Neuronal stem cell (in vitro differentiated cells): ENCODE results near the gene TTBK1.

Experiments used
- DNase-seq: peaks from one replicate; pipeline ENCODE4 v3.0.0-alpha.2; 2013; ENCODE audit warnings: low spot score
- H2AFZ ChIP-seq: one replicate; pipeline ENCODE4 v1.6.1; 2013; ENCODE audit warnings: mild to moderate bottlenecking, low read length, inconsistent platforms
- H2AK5ac ChIP-seq: 2 replicates; pipeline ENCODE4 v1.6.1; 2013; ENCODE audit warnings: low read depth, mild to moderate bottlenecking, inconsistent platforms, low read length, moderate library complexity, mixed read lengths
- H2BK120ac ChIP-seq: 2 replicates; pipeline ENCODE4 v1.6.1; 2013; ENCODE audit warnings: low read depth, mild to moderate bottlenecking, inconsistent platforms, low read length, moderate library complexity, mixed read lengths
- H2BK12ac ChIP-seq: one replicate; pipeline ENCODE4 v1.6.1; 2013; ENCODE audit warnings: low read length, inconsistent platforms
- H2BK15ac ChIP-seq: 2 replicates; pipeline ENCODE4 v1.6.1; 2013; ENCODE audit warnings: mild to moderate bottlenecking, low read length, inconsistent platforms, mixed read lengths
- H2BK5ac ChIP-seq: one replicate; pipeline ENCODE4 v1.6.1; 2013; ENCODE audit warnings: inconsistent platforms, mild to moderate bottlenecking, low read length, moderate library complexity
- H3K14ac ChIP-seq: one replicate; pipeline ENCODE4 v1.6.1; 2013; ENCODE audit warnings: low read length, inconsistent platforms
- H3K18ac ChIP-seq: 2 replicates; pipeline ENCODE4 v1.6.1; 2013; ENCODE audit warnings: low read length, inconsistent platforms
- H3K23ac ChIP-seq: 2 replicates; pipeline ENCODE4 v1.6.1; 2013; ENCODE audit warnings: low read depth, mild to moderate bottlenecking, mixed read lengths, low read length, inconsistent platforms; ENCODE audit not compliant: poor library complexity
- H3K27ac ChIP-seq: replicated peaks from 3 replicates; pipeline ENCODE4 v1.5.1; 2013; ENCODE audit warnings: low read length, inconsistent platforms
- H3K27me3 ChIP-seq, 3 experiments: 2 replicates each; pipeline ENCODE4 v1.6.1; 2013; ENCODE audit warnings: low read length in 3 of 3, mild to moderate bottlenecking in 2 of 3, inconsistent platforms in 1 of 3, low read depth in 1 of 3, mixed read lengths in 1 of 3, moderate library complexity in 1 of 3; ENCODE audit not compliant: control insufficient read depth in 3 of 3, insufficient read depth in 3 of 3
- H3K36me3 ChIP-seq, 2 donors: replicated peaks in 1 of 2; 2 replicates each; pipeline ENCODE4 v1.6.1; 2013; ENCODE audit warnings: low read length in 2 of 2; ENCODE audit not compliant: control insufficient read depth in 2 of 2, insufficient read depth in 2 of 2
- H3K4ac ChIP-seq: 2 replicates; pipeline ENCODE4 v1.6.1; 2013; ENCODE audit warnings: inconsistent platforms, mild to moderate bottlenecking, low read length, moderate library complexity
- H3K4me1 ChIP-seq, 2 donors: 1 replicate in 1 of 2; 2 replicates in 1 of 2; pipeline ENCODE4 v1.6.1; 2013; ENCODE audit warnings: low read length in 2 of 2, low read depth in 1 of 2; ENCODE audit not compliant: control insufficient read depth in 2 of 2, insufficient read depth in 1 of 2
- H3K4me2 ChIP-seq: one replicate; pipeline ENCODE4 v1.6.1; 2013; ENCODE audit warnings: mild to moderate bottlenecking, low read length, inconsistent platforms; ENCODE audit not compliant: insufficient read depth, poor library complexity, severe bottlenecking
- H3K4me3 ChIP-seq, 2 donors: 2 replicates each; pipeline ENCODE4 v1.5.1; 2013; ENCODE audit warnings: low read length in 2 of 2, mild to moderate bottlenecking in 2 of 2, inconsistent platforms in 1 of 2, moderate library complexity in 1 of 2
- H3K79me1 ChIP-seq: one replicate; pipeline ENCODE4 v1.6.1; 2013; ENCODE audit warnings: low read depth, mild to moderate bottlenecking, inconsistent platforms, low read length, moderate library complexity
- H3K9ac ChIP-seq: one replicate; pipeline ENCODE4 v1.6.1; 2013; ENCODE audit warnings: mild to moderate bottlenecking, low read depth, low read length, inconsistent platforms; ENCODE audit not compliant: poor library complexity
- H3K9me3 ChIP-seq, 2 donors: replicated peaks in 1 of 2; 2 replicates each; pipeline versions ENCODE3 to v1.6.1; 2013; ENCODE audit warnings: low read length in 2 of 2, mild to moderate bottlenecking in 2 of 2, inconsistent platforms in 1 of 2, low read depth in 1 of 2, mixed read lengths in 1 of 2, moderate library complexity in 1 of 2; ENCODE audit not compliant: control insufficient read depth in 2 of 2, insufficient read depth in 1 of 2
- H4K8ac ChIP-seq: one replicate; pipeline ENCODE4 v1.6.1; 2013; ENCODE audit warnings: low read depth, mild to moderate bottlenecking, inconsistent platforms, low read length, moderate library complexity
- H4K91ac ChIP-seq: one replicate; pipeline ENCODE4 v1.6.1; 2013; ENCODE audit warnings: low read length, low read depth, mild to moderate bottlenecking, inconsistent platforms; ENCODE audit not compliant: poor library complexity
- WGBS, 2 donors: extraction: QIAGEN DNeasy Blood & Tissue Kit; methylation state at CpG; one replicate each; pipeline ENCODE4 v1.1.7; 2013; ENCODE audit warnings: missing lambda C conversion rate in 2 of 2, mixed read lengths in 1 of 2; ENCODE audit not compliant: insufficient read length in 2 of 2, insufficient replicate concordance in 1 of 2; ENCODE audit errors: extremely low coverage in 2 of 2; 5-methylcytosine and 5-hydroxymethylcytosine counted together

TTBK1 gene

GRCh38 chr6:43287717-43288679 is 44.7 kb downstream of the TTBK1 start:
- no peak overlapping the region for H2AFZ ChIP-seq
- H3K9me3 ChIP-seq = no peaks in the 10 kb centered on the region
- no peak overlapping the region for H4K91ac ChIP-seq
- H3K23ac ChIP-seq = no peak overlapping the region
- no peak overlapping the region for H2AK5ac ChIP-seq
- WGBS, 2 donors = no CpG with 5 or more reads among the region's 7 CpGs
- H4K8ac ChIP-seq = no peak overlapping the region
- H2BK12ac ChIP-seq = no peak overlapping the region
- no peak overlapping the region for H2BK15ac ChIP-seq
- H3K9ac ChIP-seq = no peak overlapping the region
- H3K4me2 ChIP-seq = no peak overlapping the region
- peaks cover 0 to 17% (median 0%) of the 10 kb centered on the region in 3 experiments for H3K27me3 ChIP-seq
- H3K4me1 ChIP-seq = peaks cover 0 to 5% of the 10 kb centered on the region in 2 donors
- H2BK5ac ChIP-seq = no peak overlapping the region
- no peaks in the 10 kb centered on the region for H3K36me3 ChIP-seq
- no peak overlapping the region for H3K4me3 ChIP-seq
- H2BK120ac ChIP-seq = no peak overlapping the region
- H3K4ac ChIP-seq = no peak overlapping the region
- no peaks in the 10 kb centered on the region for H3K79me1 ChIP-seq
- no peak for DNase-seq
- H3K14ac ChIP-seq = no peak overlapping the region
- no peak overlapping the region for H3K18ac ChIP-seq
- H3K27ac ChIP-seq = no peak overlapping the region

GRCh38 chr6:43290339-43290904 is 47.1 kb downstream of the TTBK1 start:
- no peak overlapping the region for H2AFZ ChIP-seq
- H2AK5ac ChIP-seq = no peak overlapping the region
- no peak for DNase-seq
- H3K27ac ChIP-seq = no peak overlapping the region
- peaks cover 0 to 17% (median 0%) of the 10 kb centered on the region in 3 experiments for H3K27me3 ChIP-seq
- H3K36me3 ChIP-seq = no peaks in the 10 kb centered on the region
- no peak overlapping the region for H4K8ac ChIP-seq
- no peak overlapping the region for H3K4ac ChIP-seq
- H2BK15ac ChIP-seq = no peak overlapping the region
- H3K79me1 ChIP-seq = no peaks in the 10 kb centered on the region
- no peak overlapping the region for H3K4me3 ChIP-seq
- no peaks in the 10 kb centered on the region for H3K9me3 ChIP-seq
- H3K14ac ChIP-seq = no peak overlapping the region
- H3K4me2 ChIP-seq = no peak overlapping the region
- peaks cover 0 to 1% of the 10 kb centered on the region in 2 donors for H3K4me1 ChIP-seq
- H3K9ac ChIP-seq = no peak overlapping the region
- H2BK120ac ChIP-seq = no peak overlapping the region
- H3K18ac ChIP-seq = no peak overlapping the region
- H4K91ac ChIP-seq = no peak overlapping the region
- H3K23ac ChIP-seq = no peak overlapping the region
- H2BK12ac ChIP-seq = no peak overlapping the region
- H2BK5ac ChIP-seq = no peak overlapping the region
- no CpG with 5 or more reads among the region's 3 CpGs for WGBS, 2 donors

DNA sequence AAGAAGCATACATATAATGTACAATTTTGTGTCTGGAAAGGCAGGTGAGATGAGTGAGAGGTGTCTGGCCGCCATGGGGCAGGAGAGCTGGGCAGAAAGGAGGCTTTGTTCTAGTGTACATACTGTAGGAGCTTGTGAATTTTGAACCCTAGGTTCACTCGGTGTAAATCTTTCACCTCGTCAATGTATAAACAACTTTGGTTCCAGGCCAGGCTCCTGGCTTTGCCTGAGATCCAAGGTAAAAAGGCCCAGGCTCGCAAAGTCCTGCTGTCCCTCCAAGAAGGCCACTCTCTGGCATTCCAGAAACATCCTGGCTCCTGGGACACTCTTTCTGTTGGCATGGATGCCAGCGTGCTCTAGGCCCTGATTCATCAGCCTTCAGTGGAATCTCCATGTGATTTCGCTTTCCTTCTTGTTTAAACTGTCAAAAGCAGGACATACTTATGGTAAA is 47.6 kb downstream of the TTBK1 start:
- DNase-seq = no peak
- no peak overlapping the region for H3K18ac ChIP-seq
- H3K4me1 ChIP-seq = peaks cover 0 to 1% of the 10 kb centered on the region in 2 donors

DNA sequence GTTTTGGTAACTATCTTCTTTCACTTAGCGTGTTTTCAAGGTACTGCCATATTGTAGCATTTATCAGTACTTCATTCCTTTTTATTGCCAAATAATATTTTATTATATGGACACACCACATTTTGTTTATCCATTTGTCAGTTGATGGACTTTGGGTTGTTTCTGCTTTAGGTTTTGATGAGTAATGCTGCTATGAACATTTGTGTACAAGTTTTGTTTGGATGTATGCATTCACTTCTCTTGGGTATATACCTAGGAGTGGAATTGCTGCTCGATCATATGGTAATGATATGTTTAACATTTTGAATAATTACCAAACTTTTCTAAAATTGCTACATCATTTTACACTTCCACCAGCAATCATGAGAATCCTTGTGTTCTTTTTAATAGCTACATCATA is 48.4 kb downstream of the TTBK1 start:
- H3K79me1 ChIP-seq = no peaks in the 10 kb centered on the region
- H3K9ac ChIP-seq = no peak overlapping the region
- no peak overlapping the region for H2AFZ ChIP-seq
- H3K27ac ChIP-seq = no peak overlapping the region
- no peak overlapping the region for H3K14ac ChIP-seq
- H2BK12ac ChIP-seq = no peak overlapping the region
- no peak for DNase-seq
- no peak overlapping the region for H4K91ac ChIP-seq
- no peaks in the 10 kb centered on the region for H3K36me3 ChIP-seq
- no peaks in the 10 kb centered on the region for H3K9me3 ChIP-seq
- peaks cover 0 to 21% (median 0%) of the 10 kb centered on the region in 3 experiments for H3K27me3 ChIP-seq
- H3K4me1 ChIP-seq = peaks cover 2 to 4% of the 10 kb centered on the region in 2 donors
- no peak overlapping the region for H2BK120ac ChIP-seq
- H2AK5ac ChIP-seq = no peak overlapping the region
- no peak overlapping the region for H2BK5ac ChIP-seq
- H3K4me2 ChIP-seq = no peak overlapping the region
- no peak overlapping the region for H4K8ac ChIP-seq
- H2BK15ac ChIP-seq = no peak overlapping the region
- H3K23ac ChIP-seq = no peak overlapping the region
- H3K4me3 ChIP-seq = no peak overlapping the region
- whole genome bisulfite sequencing, 2 donors = no CpG with 5 or more reads among the region's 2 CpGs
- no peak overlapping the region for H3K18ac ChIP-seq
- H3K4ac ChIP-seq = no peak overlapping the region

More for the DNA sequence above, 47.6 kb downstream of the TTBK1 start:
- Histone ChIP-seq H2BK15ac (no peak overlapping the region), H3K4me2 (no peak overlapping the region), H3K4ac (no peak overlapping the region), H2BK5ac (no peak overlapping the region), H2AK5ac (no peak overlapping the region), H3K36me3 (no peaks in the 10 kb centered on the region), H3K9ac (no peak overlapping the region), H3K79me1 (no peaks in the 10 kb centered on the region), H2AFZ (no peak overlapping the region), H3K4me3 (no peak overlapping the region), H3K23ac (no peak overlapping the region), H3K27ac (no peak overlapping the region), H3K27me3 (peaks cover 0 to 17% (median 0%) of the 10 kb centered on the region in 3 experiments), H2BK120ac (no peak overlapping the region), H4K91ac (no peak overlapping the region), H3K9me3 (no peaks in the 10 kb centered on the region), H4K8ac (no peak overlapping the region), H2BK12ac (no peak overlapping the region), H3K14ac (no peak overlapping the region)
- no CpG with 5 or more reads among the region's 6 CpGs for WGBS, 2 donors
